ENCODE data around the gene PYGB.
A peak's percentile ranks its signal among the peaks of the same experiment; 100 is the strongest.

PYGB gene

GRCh38 chr20:25301357-25301920 lies 53.6 kb downstream of the PYGB start:
- TF ChIP-seq POLR2AphosphoS5 (IDR thresholded peaks at IDR 0.05; ENCODE audit: low read depth, low read length) = no peak
- no peak for TF ChIP-seq POLR2A (IDR thresholded peaks at IDR 0.05; ENCODE audit: low read depth, low read length)
- TF ChIP-seq SPI1 (IDR thresholded peaks at IDR 0.05; ENCODE audit: low read depth, low read length) = no peak
- no peak for TF ChIP-seq POU2F2 (IDR thresholded peaks at IDR 0.05; ENCODE audit: low read depth, low read length)
- TF ChIP-seq TAF1 (IDR thresholded peaks at IDR 0.05; ENCODE audit: low read depth, low read length) = no peak
- no peak for TF ChIP-seq PAX5 (IDR thresholded peaks at IDR 0.05; ENCODE audit: insufficient read depth, low read length, severe bottlenecking)
- FAIRE-seq = no peak
- DNase-seq (ENCODE audit: insufficient read length, low spot score) = no peak

- TF ChIP-seq SPI1 (IDR thresholded peaks at IDR 0.05; ENCODE audit: low read depth, low read length) (no peak), POLR2A (IDR thresholded peaks at IDR 0.05; ENCODE audit: low read depth, low read length) (no peak), POLR2AphosphoS5 (IDR thresholded peaks at IDR 0.05; ENCODE audit: low read depth, low read length) (no peak)
- no peak for FAIRE-seq
These were observed 54.7 kb downstream of the PYGB start for GRCh38 chr20:25302596-25302995.

GRCh38 chr20:25303292-25304024 lies 55.6 kb downstream of the PYGB start:
- FAIRE-seq (no peak), DNase-seq (ENCODE audit: insufficient read length, low spot score) (no peak)
- TF ChIP-seq POLR2AphosphoS5 (IDR thresholded peaks at IDR 0.05; ENCODE audit: low read depth, low read length) (no peak), SPI1 (IDR thresholded peaks at IDR 0.05; ENCODE audit: low read depth, low read length) (no peak), PAX5 (IDR thresholded peaks at IDR 0.05; ENCODE audit: insufficient read depth, low read length, severe bottlenecking) (no peak), POU2F2 (IDR thresholded peaks at IDR 0.05; ENCODE audit: low read depth, low read length) (no peak), POLR2A (IDR thresholded peaks at IDR 0.05; ENCODE audit: low read depth, low read length) (no peak), TAF1 (IDR thresholded peaks at IDR 0.05; ENCODE audit: low read depth, low read length) (no peak)

More at GRCh38 chr20:25302596-25302995, 54.7 kb downstream of the PYGB start:
- DNase-seq (ENCODE audit: insufficient read length, low spot score) = no peak

GRCh38 chr20:25304025-25304549 lies 56.2 kb downstream of the PYGB start:
- FAIRE-seq (no peak), DNase-seq (ENCODE audit: insufficient read length, low spot score) (no peak)
- TF ChIP-seq TAF1 (IDR thresholded peaks at IDR 0.05; ENCODE audit: low read depth, low read length) (no peak), POLR2A (IDR thresholded peaks at IDR 0.05; ENCODE audit: low read depth, low read length) (no peak), SPI1 (IDR thresholded peaks at IDR 0.05; ENCODE audit: low read depth, low read length) (no peak), PAX5 (IDR thresholded peaks at IDR 0.05; ENCODE audit: insufficient read depth, low read length, severe bottlenecking) (no peak), POU2F2 (IDR thresholded peaks at IDR 0.05; ENCODE audit: low read depth, low read length) (no peak), POLR2AphosphoS5 (IDR thresholded peaks at IDR 0.05; ENCODE audit: low read depth, low read length) (no peak)

GRCh38 chr20:25306991-25307903 lies 59.4 kb downstream of the PYGB start:
- TF ChIP-seq TAF1 (IDR thresholded peaks at IDR 0.05; ENCODE audit: low read depth, low read length) = no peak
- no peak for TF ChIP-seq SPI1 (IDR thresholded peaks at IDR 0.05; ENCODE audit: low read depth, low read length)
- no peak for TF ChIP-seq POU2F2 (IDR thresholded peaks at IDR 0.05; ENCODE audit: low read depth, low read length)
- TF ChIP-seq POLR2A (IDR thresholded peaks at IDR 0.05; ENCODE audit: low read depth, low read length) = no peak
- no peak for TF ChIP-seq POLR2AphosphoS5 (IDR thresholded peaks at IDR 0.05; ENCODE audit: low read depth, low read length)
- no peak for TF ChIP-seq PAX5 (IDR thresholded peaks at IDR 0.05; ENCODE audit: insufficient read depth, low read length, severe bottlenecking)
- FAIRE-seq (no peak), DNase-seq (ENCODE audit: insufficient read length, low spot score) (no peak)

- FAIRE-seq (no peak), DNase-seq (ENCODE audit: insufficient read length, low spot score) (no peak)
- TF ChIP-seq POLR2AphosphoS5 (IDR thresholded peaks at IDR 0.05; ENCODE audit: low read depth, low read length) (no peak), POU2F2 (IDR thresholded peaks at IDR 0.05; ENCODE audit: low read depth, low read length) (no peak), SPI1 (IDR thresholded peaks at IDR 0.05; ENCODE audit: low read depth, low read length) (peak; percentile 41; the same call in 1 of the 2 replicates)
These were observed 60.2 kb downstream of the PYGB start for GRCh38 chr20:25308083-25308491.

- FAIRE-seq (no peak), DNase-seq (ENCODE audit: insufficient read length, low spot score) (no peak)
- TF ChIP-seq POU2F2 (IDR thresholded peaks at IDR 0.05; ENCODE audit: low read depth, low read length) (no peak), POLR2A (IDR thresholded peaks at IDR 0.05; ENCODE audit: low read depth, low read length) (no peak), PAX5 (IDR thresholded peaks at IDR 0.05; ENCODE audit: insufficient read depth, low read length, severe bottlenecking) (no peak), SPI1 (IDR thresholded peaks at IDR 0.05; ENCODE audit: low read depth, low read length) (no peak), POLR2AphosphoS5 (IDR thresholded peaks at IDR 0.05; ENCODE audit: low read depth, low read length) (no peak), TAF1 (IDR thresholded peaks at IDR 0.05; ENCODE audit: low read depth, low read length) (no peak)
These were observed 60.9 kb downstream of the PYGB start for GRCh38 chr20:25308671-25309394.

DNA sequence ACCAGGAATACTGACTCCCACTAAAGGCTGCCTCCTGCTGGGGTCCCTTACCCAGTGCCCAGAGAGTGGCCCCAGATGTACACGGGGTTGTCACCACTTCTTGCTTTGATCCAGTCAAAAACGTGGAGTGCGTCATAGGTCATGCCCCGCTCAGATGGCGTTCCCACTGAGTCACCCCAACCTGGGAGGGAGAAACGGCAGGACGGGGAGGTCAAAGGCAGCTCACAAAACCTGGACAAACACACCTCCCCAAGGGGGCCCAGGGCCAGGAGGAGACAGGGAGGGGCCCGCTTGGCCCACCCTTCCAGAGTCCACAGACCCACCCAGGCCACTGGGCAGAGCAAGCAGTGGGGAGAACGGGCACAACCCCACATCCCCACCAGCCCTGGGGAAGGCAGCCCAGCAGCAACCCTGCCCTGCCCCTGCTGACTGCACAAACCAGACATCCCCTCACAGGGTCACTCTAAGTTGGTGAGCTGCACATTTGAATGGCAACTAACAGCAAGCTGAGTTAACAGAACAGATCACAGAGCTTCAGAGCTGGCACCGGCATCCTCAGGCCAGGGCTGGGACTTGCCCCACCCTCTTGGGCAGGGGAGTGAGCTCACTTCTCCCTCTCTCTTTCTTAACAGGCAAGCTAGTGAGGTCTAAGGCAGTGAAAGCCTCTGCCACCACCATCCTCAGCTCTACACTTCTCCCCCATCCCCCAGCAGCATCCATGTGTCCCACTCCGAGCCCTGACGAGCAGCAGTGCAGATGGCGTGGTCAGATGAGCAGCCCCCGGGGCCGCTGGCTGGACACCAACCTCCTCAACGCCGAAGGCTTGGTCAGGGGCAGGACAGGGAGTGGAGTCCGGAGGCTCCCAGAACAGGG lies 61.7 kb downstream of the PYGB start:
- FAIRE-seq = no peak
- no peak for TF ChIP-seq SPI1 (IDR thresholded peaks at IDR 0.05; ENCODE audit: low read depth, low read length)
- TF ChIP-seq POLR2A (IDR thresholded peaks at IDR 0.05; ENCODE audit: low read depth, low read length) = no peak
- TF ChIP-seq PAX5 (IDR thresholded peaks at IDR 0.05; ENCODE audit: insufficient read depth, low read length, severe bottlenecking) = no peak
- no peak for DNase-seq (ENCODE audit: insufficient read length, low spot score)
